ENCODE data around the gene G6PC2.

GRCh38 chr2:168897449-168897848 is 3.6 kb upstream of the G6PC2 start:
- no peak for TF ChIP-seq CTCF (IDR thresholded peaks at IDR 0.05; ENCODE audit: poor library complexity, severe bottlenecking)
- TF ChIP-seq EZH2 (IDR thresholded peaks at IDR 0.05; ENCODE audit: borderline replicate concordance, insufficient read depth, low read length, poor library complexity, severe bottlenecking), result no peak
- TF ChIP-seq POLR2AphosphoS5 (IDR thresholded peaks at IDR 0.05), result no peak
- no peak for TF ChIP-seq EP300 (conservative IDR thresholded peaks at IDR 0.05; ENCODE audit: poor library complexity, severe bottlenecking)
